ENCODE data around the gene DSTN. TPM values are rescaled to one million over a fixed set of nuclear protein-coding genes. Genes with fewer than 3 reads are reported as not detected.

DSTN gene
- total RNA-seq, 1 experiment from 2014 or later: 202 TPM

DNA sequence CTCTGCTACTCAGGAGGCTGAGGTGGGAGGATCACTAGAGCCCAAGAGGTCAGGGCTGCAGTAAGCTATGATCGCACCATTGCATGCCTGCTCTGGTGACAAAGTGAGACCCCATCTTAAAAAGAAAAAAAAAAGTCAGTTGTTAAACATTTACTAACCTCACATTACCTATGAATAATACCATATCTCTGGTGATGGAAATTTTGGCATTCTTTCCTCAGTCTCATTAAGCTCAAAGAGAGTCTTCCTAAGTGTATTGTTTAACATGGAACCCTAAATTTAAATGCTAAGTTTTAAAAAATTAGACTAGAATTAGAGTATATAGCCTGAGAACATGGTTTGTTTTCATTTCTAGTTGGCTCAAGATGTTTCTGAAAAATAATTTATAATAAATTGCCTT is 27.4 kb upstream of the DSTN start:
- CTCF ChIA-PET: no interaction called here

More for the DNA sequence above, 27.4 kb upstream of the DSTN start:
- Histone ChIP-seq H4K20me1 (ENCODE audit: insufficient read depth) (no peaks in the 10 kb centered on the region), H3K9me2 (ENCODE audit: insufficient read depth) (no peaks in the 10 kb centered on the region), H3K4me3 (replicated peaks in 1 of 2; ENCODE audit: low read depth in 1 of 2, low read length in 2 of 2) (no peak overlapping the region), H3K79me2 (ENCODE audit: insufficient read depth, low read length) (no peaks in the 10 kb centered on the region), H3K27me3 (ENCODE audit: insufficient read depth, low read length) (no peaks in the 10 kb centered on the region), H3K4me1 (ENCODE audit: control insufficient read depth in 1 of 2, insufficient read depth in 2 of 2, low read length in 2 of 2) (peaks cover 19 to 21% of the 10 kb centered on the region in 2 experiments), H3K9ac (ENCODE audit: low read length) (no peak overlapping the region), H3K27ac (ENCODE audit: low read depth, low read length) (no peak overlapping the region), H3K9me3 (ENCODE audit: control insufficient read depth in 1 of 2, insufficient read depth in 1 of 2, low read depth in 1 of 2, low read length in 2 of 2) (no peaks in the 10 kb centered on the region), H3K36me3 (ENCODE audit: control insufficient read depth in 1 of 2, insufficient read depth in 2 of 2, low read length in 2 of 2) (no peaks in the 10 kb centered on the region), H3K4me2 (ENCODE audit: low read length) (no peak overlapping the region), H2AFZ (ENCODE audit: low read depth, low read length, poor library complexity, severe bottlenecking) (no peak overlapping the region)
- POLR2A ChIA-PET: no interaction called here
- RAD21 ChIA-PET (ENCODE audit: low non-redundant PET in 1 of 2, low total read pairs in 2 of 2, uncharacterized antibody in 2 of 2, unreplicated experiment in 2 of 2): interaction anchor here in 1 of 2 experiments (0.6 kb wide), 1 partner anchor 352 kb away, joined by 3 read pairs; no protein-coding TSS in a partner anchor
- intact Hi-C loops (cut with micrococcal nuclease): no loop called here
- DNase-seq (ENCODE audit: low read depth, low spot score): no peak
- BruUV-seq (replicated peaks): no TSS peak
- TF ChIP-seq, protein P1, sequence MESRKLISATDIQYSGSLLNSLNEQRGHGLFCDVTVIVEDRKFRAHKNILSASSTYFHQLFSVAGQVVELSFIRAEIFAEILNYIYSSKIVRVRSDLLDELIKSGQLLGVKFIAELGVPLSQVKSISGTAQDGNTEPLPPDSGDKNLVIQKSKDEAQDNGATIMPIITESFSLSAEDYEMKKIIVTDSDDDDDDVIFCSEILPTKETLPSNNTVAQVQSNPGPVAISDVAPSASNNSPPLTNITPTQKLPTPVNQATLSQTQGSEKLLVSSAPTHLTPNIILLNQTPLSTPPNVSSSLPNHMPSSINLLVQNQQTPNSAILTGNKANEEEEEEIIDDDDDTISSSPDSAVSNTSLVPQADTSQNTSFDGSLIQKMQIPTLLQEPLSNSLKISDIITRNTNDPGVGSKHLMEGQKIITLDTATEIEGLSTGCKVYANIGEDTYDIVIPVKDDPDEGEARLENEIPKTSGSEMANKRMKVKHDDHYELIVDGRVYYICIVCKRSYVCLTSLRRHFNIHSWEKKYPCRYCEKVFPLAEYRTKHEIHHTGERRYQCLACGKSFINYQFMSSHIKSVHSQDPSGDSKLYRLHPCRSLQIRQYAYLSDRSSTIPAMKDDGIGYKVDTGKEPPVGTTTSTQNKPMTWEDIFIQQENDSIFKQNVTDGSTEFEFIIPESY (IDR thresholded peaks at IDR 0.05; ENCODE audit: extremely low read depth, insufficient replicate concordance, low read length): no peak
- TF ChIP-seq, protein P2, sequence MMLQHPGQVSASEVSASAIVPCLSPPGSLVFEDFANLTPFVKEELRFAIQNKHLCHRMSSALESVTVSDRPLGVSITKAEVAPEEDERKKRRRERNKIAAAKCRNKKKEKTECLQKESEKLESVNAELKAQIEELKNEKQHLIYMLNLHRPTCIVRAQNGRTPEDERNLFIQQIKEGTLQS (IDR thresholded peaks at IDR 0.05): no peak
- TF ChIP-seq CEBPB (IDR thresholded peaks at IDR 0.05; ENCODE audit: low read depth) (no peak), CBX3 (IDR thresholded peaks at IDR 0.05; ENCODE audit: low read depth) (no peak), ELF1 (IDR thresholded peaks at IDR 0.05; ENCODE audit: borderline replicate concordance, low read depth) (no peak), YY1 (IDR thresholded peaks at IDR 0.05; ENCODE audit: extremely low read depth, insufficient replicate concordance, low read depth, low read length) (no peak), SP1 (IDR thresholded peaks at IDR 0.05; ENCODE audit: low read depth) (no peak), JUND (IDR thresholded peaks at IDR 0.05) (no peak), ZFX (IDR thresholded peaks at IDR 0.05) (no peak), POLR2A (IDR thresholded peaks at IDR 0.05; ENCODE audit: borderline replicate concordance, extremely low read depth, insufficient read depth, insufficient read length) (no peak), EZH2phosphoT487 (IDR thresholded peaks at IDR 0.05; ENCODE audit: borderline replicate concordance) (no peak), EGR1 (IDR thresholded peaks at IDR 0.05; ENCODE audit: low read depth) (no peak)
- TF ChIP-seq, protein P3, sequence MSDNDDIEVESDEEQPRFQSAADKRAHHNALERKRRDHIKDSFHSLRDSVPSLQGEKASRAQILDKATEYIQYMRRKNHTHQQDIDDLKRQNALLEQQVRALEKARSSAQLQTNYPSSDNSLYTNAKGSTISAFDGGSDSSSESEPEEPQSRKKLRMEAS (IDR thresholded peaks at IDR 0.05): no peak
- ATAC-seq: no peak
